Ovary (tissue), 3 donors: Measurements from ENCODE around the gene CYP4A22.
"Not testable (repeated sequence)": the region's sequence is repeated elsewhere in the genome, so short reads cannot be mapped to it uniquely, and the experiment has no call there.

ENCODE experiments used
- CTCF ChIP-seq, 3 donors: fragments of 450-650 bp in 2 of 3; fragments of 200-600 bp in 1 of 3; IDR thresholded peaks; one replicate each; pipeline versions ENCODE4 v1.5.1 to v1.8.0; 2016 to 2022; ENCODE audit warnings: antibody characterized with exemption in 3 of 3, mild to moderate bottlenecking in 1 of 3
- POLR2A ChIP-seq: fragments of 450-650 bp; IDR thresholded peaks from one replicate; pipeline ENCODE4 v1.6.1; 2017; ENCODE audit warnings: antibody characterized with exemption, mild to moderate bottlenecking, moderate library complexity
- donor health status: DM: no; HTN: no; CAD: no.

GRCh38 chr1:47149162-47149561 is 11.9 kb downstream of the CYP4A22 start:
- not testable (repeated sequence) for TF ChIP-seq CTCF (IDR thresholded peaks at IDR 0.05); POLR2A
